ENCODE measurements around the gene ZNF630. TPM values are rescaled to one million over a fixed set of nuclear protein-coding genes. Genes with fewer than 3 reads are reported as not detected.

The ZNF630 gene
- total and polyA plus RNA-seq, 9 of the 15 experiments (the other 6 are each of a cell fraction or from before 2014, with no cell fraction given), result 0.06 to 1.1 (median 0.34) TPM

- 23% methylated on average over 9 of the region's 9 CpGs for WGBS (ENCODE audit: insufficient coverage, low coverage, missing lambda C conversion rate)
- Histone ChIP-seq H3K27ac (ENCODE audit: extremely low read depth, low read depth, low read length) (no peak overlapping the region), H2AFZ (ENCODE audit: low read depth, low read length) (peak overlapping the region; percentile 90), H3K9ac (ENCODE audit: insufficient read depth in 1 of 2, low read depth in 2 of 2, low read length in 2 of 2) (0 out of 4 replicates have a peak overlapping the region, but pooled peaks of 1 of the 2 experiments have one; percentile 54), H3K27me3 (ENCODE audit: control insufficient read depth in 2 of 2, insufficient read depth in 2 of 2, low read length in 2 of 2) (peaks cover 0 to 3% of the 10 kb centered on the region in 2 experiments; a peak in 1 of 5 replicates), H3K9me1 (ENCODE audit: control insufficient read depth, insufficient read depth, low read length) (no peaks in the 10 kb centered on the region), H4K20me1 (replicated peaks; ENCODE audit: control insufficient read depth, insufficient read depth, low read length) (no peaks in the 10 kb centered on the region), H3K4me3 (peak overlapping the region; percentile 43; the same call in 1 of the 2 replicates), H3K36me3 (ENCODE audit: control insufficient read depth, insufficient read depth, low read length) (no peaks in the 10 kb centered on the region), H3K4me2 (ENCODE audit: insufficient read depth, low read length) (peak overlapping the region; percentile 62), H3K9me3 (replicated peaks; ENCODE audit: control insufficient read depth, insufficient read depth, low read depth, low read length) (no peaks in the 10 kb centered on the region), H3K4me1 (replicated peaks in 1 of 2; ENCODE audit: control insufficient read depth in 2 of 2, insufficient read depth in 2 of 2, low read length in 2 of 2) (peaks cover 0 to 7% of the 10 kb centered on the region in 2 experiments; a peak in 2 of 5 replicates), H3K79me2 (ENCODE audit: control insufficient read depth, insufficient read depth, low read length) (no peaks in the 10 kb centered on the region)
- DNase-seq (ENCODE audit: extremely low read depth in 1 of 4, low spot score in 3 of 4), result no peak
- FAIRE-seq, result no peak
- CTCF ChIA-PET (ENCODE audit: low intra/inter-chr PET ratio), result no interaction called here
- TF ChIP-seq NFATC3 (IDR thresholded peaks at IDR 0.05) (no peak), RAD51 (IDR thresholded peaks at IDR 0.05; ENCODE audit: borderline replicate concordance, low read depth) (peak; percentile 41; the same call in 1 of the 2 replicates), GTF2A2 (tag; IDR thresholded peaks at IDR 0.05) (no peak), TFE3 (CRISPR knock-in tag; IDR thresholded peaks at IDR 0.05) (peak; percentile 78), DIDO1 (tag; IDR thresholded peaks at IDR 0.05; ENCODE audit: low read depth) (no peak), MXD1 (CRISPR knock-in tag; IDR thresholded peaks at IDR 0.05; ENCODE audit: borderline replicate concordance, poor library complexity, severe bottlenecking) (no peak), TRIM24 (IDR thresholded peaks at IDR 0.05) (no peak), ZKSCAN8 (CRISPR knock-in tag; IDR thresholded peaks at IDR 0.05) (no peak), STAT5A (IDR thresholded peaks at IDR 0.05; ENCODE audit: borderline replicate concordance, low read length) (no peak), OTX1 (CRISPR knock-in tag; IDR thresholded peaks at IDR 0.05) (no peak), MBD2 (IDR thresholded peaks at IDR 0.05; ENCODE audit: borderline replicate concordance, low read depth) (no peak), E4F1 (CRISPR knock-in tag; IDR thresholded peaks at IDR 0.05; ENCODE audit: borderline replicate concordance) (no peak), RFX5 (IDR thresholded peaks at IDR 0.05; ENCODE audit: low read depth, low read length) (no peak), GTF3C2 (IDR thresholded peaks at IDR 0.05; ENCODE audit: borderline replicate concordance, extremely low read depth, insufficient read length) (no peak)
- intact Hi-C loops (cut with micrococcal nuclease), result no loop called here
- POLR2A ChIA-PET, result no interaction called here
- no TSS peak for BruUV-seq (replicated peaks)
- in situ Hi-C loops (cut with MboI), result no loop called here
- ATAC-seq, result no peak
These were observed 656 bp upstream of the ZNF630 start for GRCh38 chrX:48071986-48072605.

All from K562 (cell line).